Endothelial cell of umbilical vein (primary cell): ENCODE results near the gene SPTSSA. TPM values are rescaled to one million over a fixed set of nuclear protein-coding genes. Genes with fewer than 3 reads are reported as not detected.

Experiments
- BruUV-seq: library from RNA; stranded (reverse); fragments of 400-500 nt; replicated peaks from 2 replicates; lab custom pipeline; 2021; lab: Mats Ljungman, UMichigan
- CTCF ChIA-PET: fragments of 300-600, 350-600 bp; sonication (Branson Sonifier 250); formaldehyde crosslinking; loops from one replicate; lab custom pipeline; 2021; ENCODE audit warnings: antibody characterized with exemption, inconsistent platforms; lab: Charles Lee
- POLR2A ChIA-PET: fragments of 300-600, 350-600 bp; sonication (Branson Sonifier 250); formaldehyde crosslinking; loops from one replicate; lab custom pipeline; 2021; ENCODE audit warnings: antibody characterized with exemption, inconsistent platforms; lab: Charles Lee
- DNase-seq: peaks from one replicate; pipeline ENCODE4 v3.0.0-alpha.2; 2011; ENCODE audit warnings: low read depth, low spot score
- FAIRE-seq: peaks from 2 replicates; lab custom pipeline; 2011; peaks lifted over from hg19 to GRCh38; lab: Jason Lieb, UNC
- H2AFZ ChIP-seq: 2 replicates; pipeline ENCODE4 v1.6.0; 2012; ENCODE audit warnings: low read depth, low read length, control low read depth, inconsistent platforms
- H3K27ac ChIP-seq: 2 replicates; pipeline ENCODE4 v1.5.1; 2011; ENCODE audit warnings: low read depth, mild to moderate bottlenecking, control low read depth, low read length, moderate library complexity; ENCODE audit not compliant: insufficient read depth
- H3K27me3 ChIP-seq, 2 experiments: 2 replicates each; pipeline versions ENCODE4 v1.6.0 to v1.6.1; 2011; ENCODE audit warnings: low read length in 2 of 2, mixed read lengths in 1 of 2; ENCODE audit not compliant: control insufficient read depth in 2 of 2, insufficient read depth in 2 of 2
- H3K36me3 ChIP-seq, 2 experiments: 2 replicates in 1 of 2; 3 replicates in 1 of 2; pipeline ENCODE4 v1.5.1; 2011; ENCODE audit warnings: low read length in 2 of 2, mild to moderate bottlenecking in 1 of 2, moderate library complexity in 1 of 2; ENCODE audit not compliant: control insufficient read depth in 2 of 2, insufficient read depth in 2 of 2; ENCODE audit errors: extremely low read depth in 1 of 2
- H3K4me1 ChIP-seq: 3 replicates; pipeline ENCODE4 v1.5.1; 2011; ENCODE audit warnings: mild to moderate bottlenecking, low read length; ENCODE audit not compliant: control insufficient read depth, insufficient read depth; ENCODE audit errors: extremely low read depth
- H3K4me2 ChIP-seq: 2 replicates; pipeline ENCODE4 v1.6.1; 2011; ENCODE audit warnings: low read length, control low read depth, mixed read lengths; ENCODE audit not compliant: insufficient read depth
- H3K4me3 ChIP-seq, 3 experiments: fragments of 200-600 bp in 1 of 3; sonication (generic), shearing (Covaris generic) in 1 of 3; replicated peaks in 1 of 3; 2 replicates each; pipeline ENCODE4 v1.5.1; 2011 to 2016; ENCODE audit warnings: control low read depth in 3 of 3, low read length in 3 of 3, mild to moderate bottlenecking in 2 of 3, inconsistent platforms in 1 of 3, low read depth in 1 of 3, moderate library complexity in 1 of 3; ENCODE audit not compliant: insufficient read depth in 1 of 3
- H3K79me2 ChIP-seq: 2 replicates; pipeline ENCODE4 v1.6.0; 2012; ENCODE audit warnings: low read length, inconsistent platforms; ENCODE audit not compliant: control insufficient read depth, insufficient read depth
- H3K9ac ChIP-seq: replicated peaks from 2 replicates; pipeline ENCODE3; 2011; ENCODE audit warnings: low read length, control low read depth; ENCODE audit not compliant: insufficient read depth; ENCODE audit errors: extremely low read depth
- H3K9me1 ChIP-seq: replicated peaks from 3 replicates; pipeline ENCODE4 v1.6.0; 2011; ENCODE audit warnings: mild to moderate bottlenecking, low read length; ENCODE audit not compliant: control insufficient read depth, insufficient read depth; ENCODE audit errors: extremely low read depth
- H3K9me3 ChIP-seq: replicated peaks from 2 replicates; pipeline ENCODE4 v1.5.1; 2012; ENCODE audit warnings: low read length, inconsistent platforms; ENCODE audit not compliant: control insufficient read depth, insufficient read depth
- H4K20me1 ChIP-seq: replicated peaks from 2 replicates; pipeline ENCODE3; 2011; ENCODE audit warnings: mild to moderate bottlenecking, low read length; ENCODE audit not compliant: control insufficient read depth, insufficient read depth; ENCODE audit errors: extremely low read depth
- CTCF ChIP-seq, 2 donors: IDR thresholded peaks; 1 replicate in 1 of 2; 2 replicates in 1 of 2; pipeline ENCODE4 v1.5.1; 2011; ENCODE audit warnings: low read length in 2 of 2, mild to moderate bottlenecking in 2 of 2, moderate library complexity in 2 of 2, control low read depth in 1 of 2, inconsistent platforms in 1 of 2, low read depth in 1 of 2; ENCODE audit not compliant: insufficient read depth in 1 of 2; ENCODE audit errors: extremely low read depth in 1 of 2
- EZH2 ChIP-seq: IDR thresholded peaks from 2 replicates; pipeline ENCODE4 v1.6.1; 2012; ENCODE audit warnings: borderline replicate concordance, low read depth, mild to moderate bottlenecking, moderate library complexity, low read length, inconsistent platforms; ENCODE audit not compliant: severe bottlenecking
- FOS ChIP-seq: IDR thresholded peaks from 2 replicates; pipeline ENCODE4 v1.6.1; 2011; ENCODE audit warnings: mild to moderate bottlenecking, low read length, moderate library complexity, borderline replicate concordance; ENCODE audit not compliant: insufficient read depth
- GATA2 ChIP-seq: IDR thresholded peaks from 2 replicates; pipeline ENCODE4 v1.7.0; 2011; ENCODE audit warnings: low read depth, mild to moderate bottlenecking, moderate library complexity, mixed read lengths, low read length; ENCODE audit not compliant: insufficient read length, insufficient read depth
- JUN ChIP-seq: IDR thresholded peaks from 2 replicates; pipeline ENCODE4 v1.6.1; 2011; ENCODE audit warnings: borderline replicate concordance, low read depth; ENCODE audit not compliant: insufficient read length, insufficient read depth
- MAX ChIP-seq: IDR thresholded peaks from 2 replicates; pipeline ENCODE4 v1.6.1; 2011; ENCODE audit not compliant: insufficient read depth, insufficient read length
- MYC ChIP-seq: IDR thresholded peaks from one replicate; pipeline ENCODE4 v1.6.1; 2011; ENCODE audit warnings: mild to moderate bottlenecking, low read depth, low read length
- POLR2A ChIP-seq: IDR thresholded peaks from 2 replicates; pipeline ENCODE4 v1.6.1; 2012; ENCODE audit warnings: low read depth, mild to moderate bottlenecking, control low read depth, low read length
- POLR2AphosphoS5 ChIP-seq: IDR thresholded peaks from 2 replicates; pipeline ENCODE4 v1.6.1; 2012; ENCODE audit warnings: low read depth, mild to moderate bottlenecking, control low read depth, low read length, moderate library complexity; ENCODE audit not compliant: insufficient read depth
- dilution Hi-C: fragments of 300-500 bp; cut with MboI; formaldehyde crosslinking; loops from one replicate; pipeline ENCODE4 v1.15.0; 2019; ENCODE audit warnings: low sequenced_read_pairs; ENCODE audit not compliant: extremely low pct_ligation_motif_present
- intact Hi-C: fragments of 100-400 bp; cut with micrococcal nuclease; formaldehyde crosslinking; loops from one replicate; pipeline ENCODE4 v1.10.0; 2022
- polyA plus RNA-seq, 4 experiments: library from polyadenylated mRNA; depleted of rRNA in 3 of 4; stranded (reverse) in 3 of 4; unstranded in 1 of 4; fragments of >200 nt; gene quantifications; 2 replicates each; pipeline versions ENCODE4 v1.2.1 to v1.2.3, GENCODE V29; 2011 to 2012; ENCODE audit warnings: missing spikeins in 1 of 4
- total RNA-seq: library from RNA; stranded (reverse); gene quantifications from 2 replicates; pipeline ENCODE4 v1.2.3, GENCODE V29; 2021

SPTSSA gene
- total and polyA plus RNA-seq, 2 donors (not counting 3 experiments of a cell fraction or from before 2014, with no cell fraction given): 21.3 to 24.3 TPM

- Histone ChIP-seq H3K4me2 (no peak overlapping the region), H3K4me3 (no peak overlapping the region), H3K27ac (no peak overlapping the region), H4K20me1 (no peaks in the 10 kb centered on the region), H3K36me3 (peaks cover 0 to 5% of the 10 kb centered on the region in 2 experiments), H3K9me1 (no peaks in the 10 kb centered on the region), H3K79me2 (peaks cover 50% of the 10 kb centered on the region), H3K27me3 (no peaks in the 10 kb centered on the region), H3K9ac (no peak overlapping the region), H3K9me3 (no peaks in the 10 kb centered on the region), H2AFZ (no peak overlapping the region), H3K4me1 (peaks cover 9% of the 10 kb centered on the region)
- intact Hi-C loops: no loop called here
- BruUV-seq: no TSS peak
- ChIA-PET POLR2A (no interaction called here), CTCF (interaction anchor here (1.1 to 2.0 kb wide), 3 partner anchors 8 to 122 kb away, joined by 3 to 7 read pairs (median 3); no protein-coding TSS in a partner anchor)
- dilution Hi-C loops: no loop called here
- DNase-seq: no peak
- FAIRE-seq: no peak
- TF ChIP-seq MAX (no peak), CTCF (IDR thresholded peaks at IDR 0.05; ENCODE audit: extremely low read depth in 1 of 2, insufficient read depth in 1 of 2, low read depth in 1 of 2, low read length in 2 of 2) (no peak), JUN (no peak), FOS (no peak), GATA2 (no peak), POLR2A (no peak), EZH2 (no peak), MYC (no peak), POLR2AphosphoS5 (no peak)
Measured at GRCh38 chr14:34453226-34453625, 8.8 kb downstream of the SPTSSA start.
